GM12892 (cell line): ENCODE data around the gene CAMK2G.
"Not testable (repeated sequence)": the region's sequence is repeated elsewhere in the genome, so short reads cannot be mapped to it uniquely, and the experiment has no call there.

Experiments
- DNase-seq: peaks from one replicate; pipeline ENCODE4 v3.0.0; 2011; ENCODE audit not compliant: insufficient read length
- FAIRE-seq: peaks from 2 replicates; lab custom pipeline; 2011; peaks lifted over from hg19 to GRCh38; lab: Jason Lieb, UNC
- POLR2A ChIP-seq: IDR thresholded peaks from 2 replicates; pipeline ENCODE4 v1.6.1; 2011; ENCODE audit warnings: low read depth, low read length, control low read depth
- POLR2AphosphoS5 ChIP-seq: IDR thresholded peaks from 2 replicates; pipeline ENCODE4 v1.6.1; 2011; ENCODE audit warnings: low read depth, low read length, control low read depth
- TAF1 ChIP-seq: IDR thresholded peaks from 2 replicates; pipeline ENCODE4 v1.6.1; 2011; ENCODE audit warnings: low read depth, mild to moderate bottlenecking, control low read depth, low read length, borderline replicate concordance

The CAMK2G gene

DNA sequence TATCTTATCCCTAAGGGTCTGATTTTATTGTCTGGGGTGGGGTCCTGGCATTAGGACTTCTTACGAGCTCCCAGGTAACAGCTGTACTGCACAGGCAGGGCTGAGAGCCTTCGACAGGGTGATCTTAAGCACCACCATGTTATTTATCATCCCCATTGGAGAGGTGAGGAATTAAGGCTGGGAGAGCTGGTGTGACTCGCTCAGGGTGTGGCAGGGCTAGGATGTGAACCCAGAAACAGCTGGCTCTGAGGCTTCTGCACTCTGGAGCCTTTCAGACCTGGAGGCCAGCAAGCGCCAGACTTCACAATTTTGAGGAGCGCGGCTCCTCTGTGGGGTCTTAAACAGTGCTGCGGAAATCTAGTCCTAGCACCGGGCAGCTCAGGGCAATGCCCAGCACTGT lies 35.5 kb downstream of the CAMK2G start:
- TF ChIP-seq TAF1 = no peak
- TF ChIP-seq POLR2AphosphoS5 = no peak
- TF ChIP-seq POLR2A = no peak
- FAIRE-seq (no peak), DNase-seq (no peak)

GRCh38 chr10:73838008-73838567 lies 36.3 kb downstream of the CAMK2G start:
- TF ChIP-seq TAF1 = no peak
- TF ChIP-seq POLR2A = no peak
- no peak for TF ChIP-seq POLR2AphosphoS5
- no peak for DNase-seq
- no peak for FAIRE-seq

DNA sequence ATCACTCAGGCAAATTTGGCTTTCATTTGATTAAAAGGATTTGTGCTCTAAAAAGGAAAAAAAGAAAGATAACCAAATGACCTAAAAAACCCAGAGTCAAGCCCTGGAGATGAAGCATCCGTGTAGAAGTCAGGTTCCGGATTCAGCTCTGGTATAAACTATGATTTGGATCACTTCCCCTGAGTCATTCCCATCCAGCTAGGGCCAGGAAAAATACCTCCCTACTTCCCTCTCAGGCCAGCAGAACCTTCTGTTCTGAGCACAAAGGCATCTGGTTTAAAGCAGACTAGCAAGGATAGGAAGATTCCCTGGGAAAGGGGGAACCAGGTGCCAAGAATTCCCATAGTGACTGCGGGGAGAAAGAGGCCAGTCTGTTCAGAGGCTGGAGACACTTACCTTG lies 37.3 kb downstream of the CAMK2G start:
- no peak for TF ChIP-seq TAF1
- TF ChIP-seq POLR2AphosphoS5 = no peak
- TF ChIP-seq POLR2A = no peak
- FAIRE-seq (no peak), DNase-seq (no peak)

GRCh38 chr10:73836427-73836980 lies 37.9 kb downstream of the CAMK2G start:
- DNase-seq (no peak), FAIRE-seq (no peak)
- TF ChIP-seq POLR2AphosphoS5 (no peak), POLR2A (no peak), TAF1 (no peak)

DNA sequence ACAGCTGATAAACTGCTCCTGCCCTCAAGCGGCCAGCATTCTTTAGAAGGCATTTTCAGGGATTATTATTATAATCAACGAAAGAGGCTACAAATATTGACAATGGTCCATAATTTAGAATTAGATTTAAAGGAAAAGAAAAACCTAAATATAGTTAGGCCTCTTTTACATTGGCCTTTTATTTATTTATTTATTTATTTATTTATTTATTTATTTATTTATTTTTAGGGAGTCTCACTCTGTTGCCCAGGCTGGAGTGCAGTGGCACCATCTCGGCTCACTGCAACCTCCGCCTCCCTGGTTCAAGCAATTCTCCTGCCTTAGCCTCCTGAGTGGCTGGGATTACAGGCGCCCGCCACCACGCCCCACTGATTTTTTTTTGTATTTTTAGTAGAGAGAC lies 45.3 kb downstream of the CAMK2G start:
- not testable (repeated sequence) for DNase-seq, FAIRE-seq

DNA sequence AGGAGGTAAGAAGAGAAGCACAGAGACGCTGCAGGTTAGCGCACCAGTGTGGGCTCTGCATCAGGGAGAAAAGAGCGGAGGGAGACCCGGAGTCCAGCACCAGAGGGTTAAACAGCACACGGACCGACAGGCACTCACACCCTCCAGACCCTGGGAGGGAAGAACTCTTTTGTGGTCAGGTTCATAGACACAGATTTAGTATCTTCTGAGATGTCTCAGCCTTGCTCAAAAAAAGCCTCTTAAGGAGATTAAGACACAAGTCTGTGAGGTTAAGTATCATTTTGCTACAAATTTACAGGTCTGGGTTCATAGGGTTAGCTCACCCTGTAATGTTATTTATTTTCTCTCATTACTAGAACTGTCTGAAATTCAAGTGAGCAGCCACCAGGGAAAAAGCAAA lies 46.2 kb downstream of the CAMK2G start:
- DNase-seq (no peak), FAIRE-seq (no peak)
- TF ChIP-seq POLR2AphosphoS5 (no peak), POLR2A (no peak), TAF1 (no peak)

- DNase-seq (no peak), FAIRE-seq (no peak)
- TF ChIP-seq TAF1 (no peak), POLR2A (no peak), POLR2AphosphoS5 (no peak)
Observed at GRCh38 chr10:73827346-73828089, 46.8 kb downstream of the CAMK2G start.

DNA sequence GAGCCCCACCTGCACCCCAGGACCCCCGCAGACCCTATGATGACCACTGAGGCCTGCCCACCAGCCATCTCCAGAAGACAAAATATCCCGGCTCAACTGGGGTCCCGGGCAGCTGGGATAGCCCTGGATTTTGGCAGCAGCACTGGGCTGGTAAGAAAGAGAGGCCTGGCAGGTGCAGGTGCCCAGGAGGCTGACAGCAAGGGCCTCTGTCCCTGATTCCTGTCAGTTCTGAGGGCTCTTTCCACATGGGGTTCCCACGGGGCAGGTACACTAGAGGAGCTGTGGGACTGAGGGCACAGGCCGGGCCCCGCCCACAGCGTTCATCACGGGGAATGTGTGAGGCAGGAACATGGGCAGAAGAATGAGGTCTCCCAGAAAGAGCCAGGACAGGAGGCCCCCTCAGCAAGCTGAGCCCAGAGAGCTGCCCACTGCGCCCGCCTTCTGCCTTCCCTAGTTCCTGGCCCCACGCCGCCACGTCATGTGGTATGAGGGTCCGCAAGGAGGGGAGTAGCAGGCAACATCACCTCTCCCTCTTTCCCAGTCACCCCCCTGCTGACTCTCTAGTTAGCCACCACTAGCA lies 50.1 kb downstream of the CAMK2G start:
- FAIRE-seq = no peak
- TF ChIP-seq POLR2A (no peak), POLR2AphosphoS5 (no peak), TAF1 (no peak)
- no peak for DNase-seq

DNA sequence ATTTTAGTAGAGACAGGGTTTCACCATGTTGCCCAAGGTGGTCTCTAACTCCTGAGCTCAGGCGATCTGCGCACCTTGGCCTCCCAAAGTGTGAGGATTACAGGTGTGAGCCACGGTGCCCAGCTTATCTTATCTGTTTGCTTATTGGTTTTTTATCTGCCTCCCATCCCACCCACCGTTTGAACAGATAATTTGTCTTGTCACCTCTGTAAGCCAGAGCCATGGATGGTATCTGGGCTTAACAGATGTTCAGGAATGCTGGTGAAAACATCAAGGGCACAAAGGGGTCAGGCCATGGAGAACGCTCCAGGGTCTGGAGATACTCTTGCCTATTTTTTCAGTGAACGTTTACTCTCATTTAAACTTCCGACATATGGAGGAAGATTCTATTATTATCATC lies 51.0 kb downstream of the CAMK2G start:
- no peak for DNase-seq
- FAIRE-seq = no peak
- no peak for TF ChIP-seq POLR2AphosphoS5
- no peak for TF ChIP-seq POLR2A
- no peak for TF ChIP-seq TAF1

DNA sequence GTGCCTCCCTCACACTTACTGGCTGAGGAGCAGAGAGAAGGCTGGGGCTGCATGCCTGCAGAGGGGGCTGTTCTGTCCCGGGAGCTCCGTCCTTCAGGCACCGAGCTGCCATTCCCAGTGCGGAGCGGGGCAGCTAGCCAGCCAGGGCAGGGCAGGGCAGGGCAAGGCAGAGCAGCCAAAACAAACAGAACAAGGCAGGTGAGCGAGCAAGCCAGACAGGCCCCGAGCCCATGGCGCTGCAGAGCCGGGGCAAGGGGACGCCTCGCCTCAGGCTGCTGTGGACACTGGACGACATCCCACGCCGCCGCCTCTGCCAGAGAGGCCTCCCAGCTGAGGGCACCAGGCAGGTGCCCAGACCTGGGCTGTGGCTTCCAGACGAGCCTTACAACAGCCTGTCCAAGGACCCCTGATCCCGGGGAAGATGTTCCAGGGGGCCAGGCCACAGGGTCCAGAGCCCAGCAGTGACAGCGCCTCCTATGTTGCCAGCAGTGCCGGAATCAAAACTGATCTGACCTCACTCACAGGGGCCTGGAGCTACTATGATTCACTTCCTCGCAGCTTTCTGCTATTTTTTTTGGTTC lies 54.8 kb downstream of the CAMK2G start:
- FAIRE-seq = no peak
- no peak for TF ChIP-seq TAF1
- TF ChIP-seq POLR2AphosphoS5 = no peak
- no peak for TF ChIP-seq POLR2A
- no peak for DNase-seq

- DNase-seq = no peak
- no peak for TF ChIP-seq POLR2A
- TF ChIP-seq TAF1 = no peak
- TF ChIP-seq POLR2AphosphoS5 = no peak
- no peak for FAIRE-seq
Observed at GRCh38 chr10:73819081-73819480, 55.3 kb downstream of the CAMK2G start.
